ENCODE measurements around the gene OSBPL6.

OSBPL6 gene

DNA sequence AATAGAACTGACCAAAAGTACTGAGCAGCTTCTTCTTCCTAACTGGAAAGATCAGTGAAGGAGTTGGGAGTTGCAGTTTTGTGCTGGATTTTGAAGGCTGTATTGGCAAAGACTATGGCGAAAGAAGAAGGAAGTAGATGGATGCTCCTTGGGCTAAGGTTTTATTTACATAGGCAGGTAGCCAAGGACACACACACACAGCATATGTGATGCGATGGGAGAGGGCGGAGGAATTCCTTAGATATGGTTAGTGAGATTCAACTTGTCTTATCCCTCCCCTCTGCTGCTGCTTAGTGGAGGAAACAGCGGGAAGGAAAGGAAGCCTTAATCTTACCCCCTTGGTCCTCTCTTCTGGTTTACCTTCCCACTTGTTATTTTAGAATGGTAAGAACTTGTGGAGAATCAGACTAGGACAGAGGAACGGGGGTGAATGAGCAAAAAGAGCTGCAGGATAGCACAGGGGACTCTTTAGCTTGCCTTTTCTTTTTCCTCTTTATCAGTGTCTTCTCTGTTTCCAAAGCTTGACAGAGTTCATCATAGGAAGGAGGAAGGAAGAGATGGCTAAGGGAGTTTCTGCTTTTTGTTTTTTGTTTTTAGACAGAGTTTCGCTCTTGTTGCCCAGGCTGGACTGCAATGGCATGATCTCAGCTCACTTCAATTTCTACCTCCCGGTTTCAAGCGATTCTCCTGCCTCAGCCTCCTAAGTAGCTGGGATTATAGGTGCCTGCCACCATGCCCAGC lies 87.9 kb downstream of the OSBPL6 start:
- no peaks in the 10 kb centered on the region for H3K9me3 Mint-ChIP-seq
- no peak overlapping the region for H3K27ac Mint-ChIP-seq
- H3K36me3 Mint-ChIP-seq (ENCODE audit: low read depth) = no peaks in the 10 kb centered on the region
- no peak overlapping the region for H3K4me3 Mint-ChIP-seq
- peaks cover 19% of the 10 kb centered on the region for H3K27me3 Mint-ChIP-seq (ENCODE audit: low read depth)
- no peaks in the 10 kb centered on the region for H3K4me1 Mint-ChIP-seq (ENCODE audit: low read depth)

DNA sequence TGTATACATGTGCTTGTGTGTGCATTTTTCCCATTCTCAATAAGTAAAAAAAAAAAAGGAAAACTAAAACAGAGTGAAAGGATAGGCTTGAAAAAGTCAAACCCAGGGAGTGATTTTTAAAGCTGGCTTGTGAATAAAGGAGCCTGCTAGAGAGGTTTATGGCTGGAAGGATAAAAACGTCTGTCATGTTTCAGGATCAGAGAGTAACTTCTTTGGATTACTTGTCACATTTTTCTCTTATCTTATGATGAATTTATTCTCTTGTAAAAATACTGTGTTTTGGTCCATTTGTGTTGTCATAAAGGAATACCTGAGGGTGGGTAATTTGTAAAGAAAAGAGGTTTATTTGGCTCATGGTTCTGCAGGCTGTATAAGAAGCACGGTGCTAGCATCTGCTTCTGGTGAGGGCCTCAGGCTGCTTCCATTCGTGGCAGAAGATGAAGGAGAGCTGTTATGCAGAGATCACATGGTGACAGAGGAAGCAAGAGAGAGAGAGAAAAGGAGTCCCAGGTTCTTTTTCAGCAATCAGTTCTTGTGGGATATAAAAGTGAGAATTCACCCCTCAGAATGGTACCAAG lies 89.1 kb downstream of the OSBPL6 start:
- Mint-ChIP-seq H3K36me3 (ENCODE audit: low read depth) (no peaks in the 10 kb centered on the region), H3K27me3 (ENCODE audit: low read depth) (peaks cover 15% of the 10 kb centered on the region), H3K27ac (no peak overlapping the region), H3K4me3 (no peak overlapping the region), H3K4me1 (ENCODE audit: low read depth) (no peaks in the 10 kb centered on the region), H3K9me3 (no peaks in the 10 kb centered on the region)

GRCh38 chr2:178284613-178285286 lies 90.4 kb downstream of the OSBPL6 start:
- Mint-ChIP-seq H3K4me3 (no peak overlapping the region), H3K4me1 (ENCODE audit: low read depth) (no peaks in the 10 kb centered on the region)

GRCh38 chr2:178285287-178285615 lies 90.9 kb downstream of the OSBPL6 start:
- Mint-ChIP-seq H3K27ac (no peak overlapping the region), H3K27me3 (ENCODE audit: low read depth) (peaks cover 15% of the 10 kb centered on the region), H3K4me1 (ENCODE audit: low read depth) (no peaks in the 10 kb centered on the region), H3K4me3 (no peak overlapping the region), H3K36me3 (ENCODE audit: low read depth) (no peaks in the 10 kb centered on the region), H3K9me3 (no peaks in the 10 kb centered on the region)

More at GRCh38 chr2:178284613-178285286, 90.4 kb downstream of the OSBPL6 start:
- H3K9me3 Mint-ChIP-seq = no peaks in the 10 kb centered on the region
- H3K27ac Mint-ChIP-seq = no peak overlapping the region
- H3K27me3 Mint-ChIP-seq (ENCODE audit: low read depth) = peaks cover 15% of the 10 kb centered on the region
- no peaks in the 10 kb centered on the region for H3K36me3 Mint-ChIP-seq (ENCODE audit: low read depth)

GRCh38 chr2:178286636-178287035 lies 92.3 kb downstream of the OSBPL6 start:
- H3K4me3 Mint-ChIP-seq = no peak overlapping the region
- no peaks in the 10 kb centered on the region for H3K9me3 Mint-ChIP-seq
- no peak overlapping the region for H3K27ac Mint-ChIP-seq
- peaks cover 20% of the 10 kb centered on the region for H3K27me3 Mint-ChIP-seq (ENCODE audit: low read depth)
- no peaks in the 10 kb centered on the region for H3K36me3 Mint-ChIP-seq (ENCODE audit: low read depth)
- H3K4me1 Mint-ChIP-seq (ENCODE audit: low read depth) = no peaks in the 10 kb centered on the region

- Mint-ChIP-seq H3K27ac (no peak overlapping the region), H3K36me3 (ENCODE audit: low read depth) (no peaks in the 10 kb centered on the region), H3K27me3 (ENCODE audit: low read depth) (peaks cover 20% of the 10 kb centered on the region), H3K4me3 (no peak overlapping the region), H3K9me3 (no peaks in the 10 kb centered on the region), H3K4me1 (ENCODE audit: low read depth) (no peaks in the 10 kb centered on the region)
These were observed 93.5 kb downstream of the OSBPL6 start for GRCh38 chr2:178287652-178288344.

- Mint-ChIP-seq H3K36me3 (ENCODE audit: low read depth) (no peaks in the 10 kb centered on the region), H3K4me1 (ENCODE audit: low read depth) (no peaks in the 10 kb centered on the region), H3K4me3 (no peak overlapping the region), H3K27me3 (ENCODE audit: low read depth) (peaks cover 13% of the 10 kb centered on the region), H3K27ac (no peak overlapping the region), H3K9me3 (no peaks in the 10 kb centered on the region)
These were observed 97.4 kb downstream of the OSBPL6 start for GRCh38 chr2:178291703-178292102.

DNA sequence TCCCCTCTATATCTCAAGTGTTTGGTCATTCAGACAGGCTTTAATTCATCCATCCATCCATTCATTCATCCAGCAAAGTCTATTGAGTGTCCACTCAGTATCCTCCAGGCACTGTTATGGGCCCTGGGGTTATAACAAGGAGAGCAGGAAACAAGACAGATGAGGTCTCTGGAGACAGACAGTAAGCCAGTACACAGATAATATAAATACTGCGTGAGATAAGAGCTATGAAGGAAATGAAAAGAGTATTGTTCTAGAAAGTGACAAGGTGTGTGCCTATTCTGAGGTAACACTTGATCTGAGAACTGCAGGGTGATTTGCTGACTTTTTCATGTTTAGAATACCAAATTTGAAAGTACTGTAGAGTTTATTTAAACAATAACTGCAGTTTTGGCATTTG lies 98.3 kb downstream of the OSBPL6 start:
- Mint-ChIP-seq H3K27me3 (ENCODE audit: low read depth) (peaks cover 13% of the 10 kb centered on the region), H3K9me3 (no peaks in the 10 kb centered on the region), H3K4me3 (no peak overlapping the region), H3K4me1 (ENCODE audit: low read depth) (no peaks in the 10 kb centered on the region), H3K27ac (no peak overlapping the region), H3K36me3 (ENCODE audit: low read depth) (no peaks in the 10 kb centered on the region)

DNA sequence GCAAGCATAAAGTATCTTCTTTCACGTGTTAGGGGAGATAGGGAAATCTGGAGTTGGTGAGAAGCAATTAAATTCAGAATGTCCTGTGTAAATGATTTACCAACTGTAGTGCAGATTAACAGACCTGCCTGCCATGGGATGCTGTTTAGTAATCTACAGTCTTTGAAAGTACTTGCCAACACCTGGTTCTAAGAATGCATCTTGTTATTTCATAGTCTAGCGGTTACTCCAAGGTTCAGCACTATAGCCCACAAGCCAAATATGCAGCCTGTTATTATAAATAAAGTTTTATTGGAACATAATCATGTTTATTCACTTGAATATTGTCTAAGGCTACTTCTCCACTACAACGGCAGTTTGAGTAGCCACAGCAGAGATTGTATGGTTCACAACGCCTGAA lies 100.8 kb downstream of the OSBPL6 start:
- no peaks in the 10 kb centered on the region for H3K4me1 Mint-ChIP-seq (ENCODE audit: low read depth)
- H3K27me3 Mint-ChIP-seq (ENCODE audit: low read depth) = peaks cover 16% of the 10 kb centered on the region
- H3K36me3 Mint-ChIP-seq (ENCODE audit: low read depth) = no peaks in the 10 kb centered on the region
- H3K27ac Mint-ChIP-seq = no peak overlapping the region
- no peak overlapping the region for H3K4me3 Mint-ChIP-seq
- H3K9me3 Mint-ChIP-seq = no peaks in the 10 kb centered on the region

DNA sequence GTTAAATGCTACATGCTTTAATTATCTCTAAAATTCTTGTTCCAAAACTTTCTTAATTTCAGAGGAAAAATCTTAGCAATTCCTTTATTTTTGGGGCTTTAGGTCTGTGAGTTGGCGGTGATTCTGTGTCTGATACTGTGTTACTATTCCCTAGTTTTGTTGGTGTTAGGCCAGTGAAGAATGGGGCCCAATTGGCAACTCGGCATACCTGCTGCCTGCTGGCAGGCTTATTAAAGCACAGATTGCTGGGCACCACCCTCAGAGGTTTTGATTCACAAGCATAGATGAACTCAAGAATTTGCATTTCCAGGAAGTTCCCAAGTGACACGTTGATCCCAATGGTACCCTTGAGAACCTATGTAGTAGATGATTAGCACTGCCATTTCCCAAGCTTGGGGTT lies 101.6 kb downstream of the OSBPL6 start:
- Mint-ChIP-seq H3K4me1 (ENCODE audit: low read depth) (no peaks in the 10 kb centered on the region), H3K36me3 (ENCODE audit: low read depth) (no peaks in the 10 kb centered on the region), H3K9me3 (no peaks in the 10 kb centered on the region), H3K27me3 (ENCODE audit: low read depth) (peaks cover 17% of the 10 kb centered on the region), H3K4me3 (no peak overlapping the region), H3K27ac (no peak overlapping the region)

GRCh38 chr2:178296394-178297090 lies 102.2 kb downstream of the OSBPL6 start:
- H3K9me3 Mint-ChIP-seq = no peaks in the 10 kb centered on the region
- no peak overlapping the region for H3K4me3 Mint-ChIP-seq
- H3K4me1 Mint-ChIP-seq (ENCODE audit: low read depth) = no peaks in the 10 kb centered on the region
- H3K36me3 Mint-ChIP-seq (ENCODE audit: low read depth) = no peaks in the 10 kb centered on the region
- H3K27me3 Mint-ChIP-seq (ENCODE audit: low read depth) = peaks cover 13% of the 10 kb centered on the region
- no peak overlapping the region for H3K27ac Mint-ChIP-seq

DNA sequence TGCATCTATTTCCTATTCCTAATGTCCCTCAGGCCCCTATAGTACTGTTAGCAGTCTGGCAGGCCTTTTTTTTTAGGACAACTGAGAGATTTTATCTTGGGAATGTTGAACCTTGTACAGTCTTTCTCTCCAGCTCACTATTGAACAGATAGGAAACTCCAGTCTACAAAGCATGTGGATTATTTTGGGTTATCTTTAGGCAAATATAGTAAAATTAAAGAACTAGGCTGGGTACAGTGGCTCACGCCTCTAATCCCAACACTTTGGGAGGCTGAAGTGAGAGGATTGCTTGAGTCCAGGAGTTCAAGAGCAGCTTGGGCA lies 102.7 kb downstream of the OSBPL6 start:
- H3K36me3 Mint-ChIP-seq (ENCODE audit: low read depth) = no peaks in the 10 kb centered on the region
- no peaks in the 10 kb centered on the region for H3K9me3 Mint-ChIP-seq
- H3K27me3 Mint-ChIP-seq (ENCODE audit: low read depth) = peaks cover 13% of the 10 kb centered on the region
- H3K27ac Mint-ChIP-seq = no peak overlapping the region
- no peak overlapping the region for H3K4me3 Mint-ChIP-seq
- no peaks in the 10 kb centered on the region for H3K4me1 Mint-ChIP-seq (ENCODE audit: low read depth)

DNA sequence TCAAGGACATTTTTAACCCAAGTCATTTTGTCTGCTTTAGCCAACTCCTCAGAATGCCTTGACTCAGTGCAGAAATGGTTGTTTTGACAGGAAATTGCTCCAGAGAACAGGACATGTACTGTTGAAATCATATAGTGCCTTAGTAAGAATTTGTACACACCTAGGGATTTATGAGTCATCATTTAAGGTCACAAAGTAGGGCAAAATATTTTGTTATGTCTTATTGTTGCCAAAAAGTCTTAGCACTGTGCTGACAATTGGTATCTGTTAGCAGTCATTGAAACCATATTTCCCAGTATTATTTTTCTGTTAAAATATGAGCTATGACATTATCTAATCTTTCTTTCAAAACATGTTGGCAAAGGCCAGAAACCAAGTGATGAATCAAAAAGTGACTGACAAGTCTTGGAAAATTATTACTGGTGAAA lies 104.5 kb downstream of the OSBPL6 start:
- Mint-ChIP-seq H3K4me3 (no peak overlapping the region), H3K27me3 (ENCODE audit: low read depth) (peaks cover 12% of the 10 kb centered on the region), H3K36me3 (ENCODE audit: low read depth) (no peaks in the 10 kb centered on the region), H3K4me1 (ENCODE audit: low read depth) (no peaks in the 10 kb centered on the region), H3K27ac (no peak overlapping the region), H3K9me3 (no peaks in the 10 kb centered on the region)

GRCh38 chr2:178301649-178302238 lies 107.4 kb downstream of the OSBPL6 start:
- no peak overlapping the region for H3K27ac Mint-ChIP-seq
- H3K27me3 Mint-ChIP-seq (ENCODE audit: low read depth) = peaks cover 12% of the 10 kb centered on the region

More at GRCh38 chr2:178301649-178302238, 107.4 kb downstream of the OSBPL6 start:
- Mint-ChIP-seq H3K4me3 (no peak overlapping the region), H3K9me3 (no peaks in the 10 kb centered on the region), H3K36me3 (ENCODE audit: low read depth) (no peaks in the 10 kb centered on the region), H3K4me1 (ENCODE audit: low read depth) (peaks cover 3% of the 10 kb centered on the region)

Measured in T-helper 1 cell treated with Interleukin-12 subunit alpha and Interleukin-12 subunit beta and Interleukin-4 antibody, amounts not matched to agents 30 μg/mL and 1 μg/mL, for 36 hours (primary cell).